ENCODE data around the gene EXOC6B.

- no peak for TF ChIP-seq ZNF274 (IDR thresholded peaks at IDR 0.05; ENCODE audit: low read depth, low read length)
- TF ChIP-seq YY1 (IDR thresholded peaks at IDR 0.05; ENCODE audit: insufficient read depth, insufficient read length): no peak
Measured at GRCh38 chr2:72141881-72142451, 683.9 kb downstream of the EXOC6B start.

All from NT2/D1 (cell line).